ENCODE data around the gene KCNJ11.
"Not testable (repeated sequence)": the region's sequence is repeated elsewhere in the genome, so short reads cannot be mapped to it uniquely, and the experiment has no call there.

Gene KCNJ11

DNA sequence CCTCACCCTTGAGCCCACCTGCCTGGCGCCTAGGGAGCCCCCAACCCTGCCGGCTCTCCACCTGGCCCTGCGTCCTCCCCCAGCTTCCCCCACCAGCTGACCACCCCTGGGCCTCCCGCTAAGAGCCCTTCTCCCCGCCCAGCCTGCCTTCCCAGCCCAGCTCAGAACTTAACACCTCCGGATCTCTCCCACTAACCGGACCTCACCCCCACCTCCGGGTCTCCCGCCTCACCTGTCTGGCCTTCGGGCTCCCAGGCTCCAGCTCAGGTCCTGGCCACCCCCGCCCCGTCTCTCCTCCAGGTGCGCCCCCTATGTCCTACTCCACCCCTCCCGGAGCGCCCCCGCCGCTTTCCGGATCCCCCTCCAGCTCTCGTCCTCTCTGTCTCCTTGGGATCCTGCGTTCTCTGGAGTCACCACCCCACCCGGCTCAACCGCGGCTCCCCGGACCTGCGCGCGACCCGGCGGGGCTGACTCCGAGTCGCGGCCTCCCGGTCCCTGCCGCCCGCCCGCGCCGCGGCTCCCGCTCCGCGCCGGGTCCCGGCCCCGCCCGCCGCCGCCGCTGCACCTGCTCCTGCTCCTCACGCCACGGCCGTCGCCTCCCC lies at the start of gene KCNJ11:
TSS of gene KCNJ11 (minus strand) at position 51 of the 602 bp plus-strand sequence. CDS start 568 bp downstream, outside the sequence.
- H3K27me3 Mint-ChIP-seq, result no peaks in the 10 kb centered on the region
- no peaks in the 10 kb centered on the region for H3K36me3 Mint-ChIP-seq
- peaks cover 4% of the 10 kb centered on the region for H3K4me1 Mint-ChIP-seq
- H3K27ac Mint-ChIP-seq, result peak within 1 kb of the TSS; percentile 46
- H3K9me3 Mint-ChIP-seq, result no peaks in the 10 kb centered on the region
- H3K4me3 Mint-ChIP-seq, result peak within 1 kb of the TSS; percentile 81

DNA sequence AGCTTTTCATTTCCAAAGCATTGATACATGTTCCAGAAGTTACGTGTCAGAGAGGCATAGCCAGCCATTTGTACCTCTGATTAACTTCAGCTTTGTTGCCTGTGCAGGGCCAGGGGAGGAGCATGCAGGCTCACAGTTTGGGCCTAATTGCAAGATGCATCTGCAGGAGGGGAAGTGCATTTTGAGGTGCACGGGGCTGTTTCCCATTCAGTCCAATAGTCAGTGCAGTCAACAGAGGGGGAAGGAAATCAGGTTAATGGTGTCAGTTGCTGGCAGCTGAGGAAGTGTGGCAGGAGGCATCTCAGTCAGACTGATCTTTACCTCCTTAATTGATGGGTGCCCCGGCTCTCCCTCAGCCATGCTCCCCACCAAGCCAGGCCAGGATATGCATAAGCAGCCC lies 48.9 kb upstream of the KCNJ11 start:
- Mint-ChIP-seq H3K4me1 (peaks cover 13% of the 10 kb centered on the region), H3K27ac (no peak overlapping the region), H3K9me3 (no peaks in the 10 kb centered on the region), H3K27me3 (no peaks in the 10 kb centered on the region), H3K4me3 (no peak overlapping the region), H3K36me3 (no peaks in the 10 kb centered on the region)

DNA sequence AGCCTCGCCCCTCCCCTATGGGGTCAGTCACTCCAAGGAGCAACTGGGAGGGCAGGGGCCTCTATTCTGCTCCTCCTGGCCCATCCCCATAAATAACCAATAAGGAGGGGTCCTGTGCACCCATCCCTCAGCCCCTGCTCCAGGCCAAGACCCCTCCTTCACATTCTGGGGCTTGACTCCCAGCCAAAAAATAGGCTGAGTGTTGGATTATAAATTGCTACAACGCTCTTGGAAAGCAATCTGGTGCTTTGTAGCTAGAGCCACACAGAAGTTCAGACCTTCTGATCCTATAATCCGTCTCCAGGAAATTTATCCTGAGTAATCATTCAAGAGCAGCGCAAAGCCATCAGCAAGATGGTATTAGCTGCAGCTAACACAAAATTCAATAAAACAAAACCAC lies 45.6 kb upstream of the KCNJ11 start:
- no peaks in the 10 kb centered on the region for H3K9me3 Mint-ChIP-seq
- peaks cover 5% of the 10 kb centered on the region for H3K4me1 Mint-ChIP-seq
- no peaks in the 10 kb centered on the region for H3K36me3 Mint-ChIP-seq
- H3K4me3 Mint-ChIP-seq, result no peak overlapping the region
- H3K27me3 Mint-ChIP-seq, result no peaks in the 10 kb centered on the region
- no peak overlapping the region for H3K27ac Mint-ChIP-seq

DNA sequence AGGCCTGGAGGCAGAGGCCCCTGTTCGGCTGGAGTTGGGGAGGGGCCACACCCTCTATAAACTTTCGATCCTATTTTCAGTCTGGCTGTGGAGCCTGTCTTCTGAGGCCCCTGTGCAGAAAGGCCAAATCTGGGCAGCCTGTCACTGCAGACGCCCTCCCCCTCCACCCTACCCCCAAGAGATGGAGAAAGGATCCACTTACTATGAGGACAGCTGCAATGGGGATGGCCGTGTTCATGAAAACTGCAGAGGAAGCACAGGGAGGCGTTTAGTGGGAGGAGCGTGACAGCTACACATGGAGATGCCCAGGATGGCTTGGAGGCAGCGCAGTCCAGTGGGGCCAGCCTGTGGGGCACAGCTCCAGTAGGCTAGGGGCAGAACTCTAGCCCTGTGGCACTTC lies 43.5 kb upstream of the KCNJ11 start:
- H3K4me1 Mint-ChIP-seq, result no peaks in the 10 kb centered on the region
- H3K27me3 Mint-ChIP-seq, result no peaks in the 10 kb centered on the region
- H3K9me3 Mint-ChIP-seq, result no peaks in the 10 kb centered on the region
- no peak overlapping the region for H3K27ac Mint-ChIP-seq
- H3K36me3 Mint-ChIP-seq, result no peaks in the 10 kb centered on the region
- H3K4me3 Mint-ChIP-seq, result no peak overlapping the region

DNA sequence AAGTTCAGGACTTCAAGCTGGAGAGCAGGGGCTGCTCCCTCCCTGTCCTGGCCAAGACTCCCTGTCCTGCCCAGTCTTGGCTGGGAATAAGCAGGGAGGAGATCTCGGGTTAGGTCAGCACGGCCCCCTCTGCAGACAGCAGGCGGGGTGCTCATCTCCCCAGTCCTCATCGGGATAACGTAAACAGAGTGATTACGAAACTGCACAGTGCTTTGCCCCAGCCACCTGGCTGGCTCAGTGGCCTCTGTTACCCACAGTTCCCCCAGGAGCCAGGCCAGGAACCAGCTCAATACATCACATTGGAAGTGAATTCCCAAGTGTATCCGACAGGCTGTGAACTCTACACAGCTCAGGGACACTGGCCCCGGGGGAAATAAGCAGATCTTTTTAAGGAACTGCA lies 42.7 kb upstream of the KCNJ11 start:
- H3K27me3 Mint-ChIP-seq, result no peaks in the 10 kb centered on the region
- no peaks in the 10 kb centered on the region for H3K9me3 Mint-ChIP-seq
- no peaks in the 10 kb centered on the region for H3K36me3 Mint-ChIP-seq
- H3K4me1 Mint-ChIP-seq, result no peaks in the 10 kb centered on the region
- no peak overlapping the region for H3K27ac Mint-ChIP-seq
- H3K4me3 Mint-ChIP-seq, result no peak overlapping the region

DNA sequence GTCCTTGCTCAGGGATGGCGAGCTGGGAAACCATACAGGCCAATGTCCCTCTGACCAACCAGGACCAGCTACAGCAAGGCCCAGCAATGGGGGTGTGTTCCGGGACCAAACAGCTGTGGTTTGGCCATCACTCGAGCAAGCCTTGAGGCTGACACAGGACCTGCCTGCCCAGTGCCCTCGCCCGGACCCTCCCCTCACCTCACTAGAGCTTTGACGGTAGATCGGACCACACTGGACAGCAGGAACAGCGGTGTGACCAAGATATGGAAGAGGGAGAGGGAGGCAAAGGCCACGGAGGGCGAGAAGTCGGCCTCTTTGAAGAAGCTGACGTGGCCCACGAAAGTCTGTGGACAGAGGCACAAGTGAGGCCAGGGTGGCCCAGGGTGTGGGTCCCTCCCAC lies 42.2 kb upstream of the KCNJ11 start:
- Mint-ChIP-seq H3K36me3 (no peaks in the 10 kb centered on the region), H3K9me3 (no peaks in the 10 kb centered on the region), H3K27ac (no peak overlapping the region), H3K4me3 (no peak overlapping the region), H3K27me3 (no peaks in the 10 kb centered on the region), H3K4me1 (no peaks in the 10 kb centered on the region)

DNA sequence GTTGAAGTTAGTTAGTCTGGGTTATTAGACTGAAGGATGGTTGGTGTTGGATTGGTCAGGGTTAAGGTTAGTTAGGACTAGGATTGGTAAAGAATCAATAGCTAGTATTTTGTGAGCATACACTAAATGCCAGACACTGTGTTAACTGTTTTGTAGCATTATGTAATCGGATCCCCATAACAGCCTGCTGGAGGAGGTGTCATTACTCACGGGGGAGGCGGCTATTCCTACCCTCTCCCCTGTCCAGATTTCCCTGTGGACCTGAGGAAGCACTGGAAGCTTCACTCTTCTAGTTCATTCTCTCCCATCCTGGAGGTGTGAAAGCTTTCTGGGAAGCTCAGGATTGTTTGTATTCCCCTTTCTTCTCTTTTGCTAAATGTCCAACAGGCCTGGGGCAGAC lies 40.5 kb upstream of the KCNJ11 start:
- no peaks in the 10 kb centered on the region for H3K36me3 Mint-ChIP-seq
- no peaks in the 10 kb centered on the region for H3K4me1 Mint-ChIP-seq
- no peak overlapping the region for H3K27ac Mint-ChIP-seq

DNA sequence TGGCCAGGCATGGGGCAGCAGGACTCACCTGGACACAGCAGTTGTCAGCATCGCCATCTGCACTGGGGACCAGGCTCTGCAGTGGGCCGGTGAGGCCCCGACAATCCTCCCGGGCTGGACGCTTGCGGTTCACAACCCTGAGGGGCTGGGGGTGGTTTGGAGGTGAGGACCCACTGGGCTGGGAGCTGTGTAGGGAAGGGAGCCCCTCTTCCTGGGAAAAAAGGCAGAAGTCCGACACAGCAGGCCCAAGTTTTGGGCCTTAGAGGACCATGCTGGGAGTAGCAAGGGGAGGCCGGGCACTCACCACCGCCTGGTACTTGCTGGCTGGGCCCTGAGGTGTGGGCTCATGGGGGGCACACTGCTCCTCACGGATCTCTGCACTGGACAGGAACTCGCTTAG lies 39.8 kb upstream of the KCNJ11 start:
- H3K27ac Mint-ChIP-seq, result no peak overlapping the region
- H3K27me3 Mint-ChIP-seq, result no peaks in the 10 kb centered on the region
- H3K36me3 Mint-ChIP-seq, result no peaks in the 10 kb centered on the region
- H3K9me3 Mint-ChIP-seq, result no peaks in the 10 kb centered on the region
- H3K4me3 Mint-ChIP-seq, result no peak overlapping the region
- H3K4me1 Mint-ChIP-seq, result no peaks in the 10 kb centered on the region

More for the DNA sequence above, 40.5 kb upstream of the KCNJ11 start:
- H3K27me3 Mint-ChIP-seq, result no peaks in the 10 kb centered on the region
- H3K9me3 Mint-ChIP-seq, result no peaks in the 10 kb centered on the region
- H3K4me3 Mint-ChIP-seq, result no peak overlapping the region

DNA sequence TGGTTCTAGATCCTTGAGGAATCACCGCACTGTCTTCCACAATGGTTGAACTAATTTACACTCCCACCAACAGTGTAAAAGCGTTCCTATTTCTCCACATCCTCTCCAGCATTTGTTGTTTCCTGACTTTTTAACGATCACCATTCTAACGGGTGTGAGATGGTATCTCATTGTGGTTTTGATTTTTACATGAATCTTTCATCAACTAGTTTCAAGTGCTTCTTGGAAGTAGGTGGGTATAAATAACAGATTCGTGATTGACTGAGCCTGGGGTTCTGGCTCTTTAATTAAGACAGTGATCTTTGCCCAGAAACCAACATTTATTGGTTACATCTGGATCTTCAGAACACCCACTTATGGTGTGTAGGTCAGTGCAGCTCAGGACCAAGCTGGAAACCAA lies 37.8 kb upstream of the KCNJ11 start:
- not testable (repeated sequence) for H3K4me1 Mint-ChIP-seq, H3K27ac Mint-ChIP-seq, H3K36me3 Mint-ChIP-seq, H3K4me3 Mint-ChIP-seq, H3K27me3 Mint-ChIP-seq, H3K9me3 Mint-ChIP-seq

DNA sequence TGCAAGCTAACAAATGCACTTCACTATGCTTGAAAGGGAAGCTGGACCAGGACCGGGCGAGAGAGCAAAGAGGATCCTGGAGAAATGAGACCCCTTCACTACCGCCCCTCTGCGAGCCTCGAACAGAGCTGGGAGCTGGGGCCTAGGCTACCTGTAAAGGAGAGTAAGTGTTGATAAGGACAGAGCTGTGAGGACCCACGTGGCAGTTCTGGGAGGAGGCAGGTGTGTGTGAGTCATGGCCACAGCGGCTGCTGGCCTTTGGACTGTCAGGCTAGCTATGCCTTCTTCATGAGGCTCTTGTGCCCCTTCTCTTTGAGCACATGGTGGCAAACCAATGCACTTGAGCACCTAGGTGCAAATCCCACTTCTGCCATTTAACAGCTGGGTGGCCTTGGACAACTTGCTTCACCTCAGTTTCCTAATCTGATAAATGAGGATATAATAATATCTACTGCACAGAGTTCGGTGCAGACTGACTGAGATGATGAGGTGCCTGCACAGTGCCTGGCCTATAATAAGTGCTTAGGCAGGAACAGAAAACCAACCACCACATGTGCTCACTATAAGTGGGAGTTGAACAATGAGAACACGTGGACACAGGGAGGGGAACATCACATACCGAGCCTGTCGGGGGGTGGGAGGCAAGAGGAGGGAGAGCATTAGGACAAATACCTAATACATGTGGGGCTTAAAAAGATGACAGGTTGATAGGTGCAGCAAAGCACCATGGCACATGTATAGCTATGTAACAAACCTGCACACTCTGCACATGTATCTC lies 35.3 kb upstream of the KCNJ11 start:
- H3K9me3 Mint-ChIP-seq, result no peaks in the 10 kb centered on the region
- no peaks in the 10 kb centered on the region for H3K36me3 Mint-ChIP-seq
- H3K27me3 Mint-ChIP-seq, result peaks cover 10% of the 10 kb centered on the region
- no peak overlapping the region for H3K4me3 Mint-ChIP-seq
- H3K27ac Mint-ChIP-seq, result no peak overlapping the region
- H3K4me1 Mint-ChIP-seq, result no peaks in the 10 kb centered on the region

DNA sequence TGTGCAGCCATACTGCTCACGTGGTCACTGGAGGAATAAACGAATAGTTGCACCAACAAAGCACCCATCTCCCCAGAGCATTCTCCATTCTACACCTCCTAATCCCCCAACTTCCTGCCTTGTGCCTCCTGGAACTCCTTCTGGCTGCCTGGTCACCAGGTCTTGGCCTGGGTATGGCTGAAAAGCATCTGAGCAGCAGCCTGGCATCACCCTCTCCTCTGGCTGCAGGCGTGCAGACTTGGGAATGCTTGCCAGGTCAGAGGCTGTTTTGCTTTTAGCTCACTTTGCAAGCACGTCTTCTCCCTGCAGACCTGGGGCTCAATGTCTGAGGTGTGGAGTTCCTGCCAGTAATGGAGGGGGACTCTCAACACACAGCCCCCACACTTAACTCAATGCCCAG lies 33.3 kb upstream of the KCNJ11 start:
- Mint-ChIP-seq H3K36me3 (no peaks in the 10 kb centered on the region), H3K27me3 (peaks cover 15% of the 10 kb centered on the region), H3K4me1 (no peaks in the 10 kb centered on the region), H3K9me3 (no peaks in the 10 kb centered on the region), H3K4me3 (no peak overlapping the region), H3K27ac (no peak overlapping the region)

DNA sequence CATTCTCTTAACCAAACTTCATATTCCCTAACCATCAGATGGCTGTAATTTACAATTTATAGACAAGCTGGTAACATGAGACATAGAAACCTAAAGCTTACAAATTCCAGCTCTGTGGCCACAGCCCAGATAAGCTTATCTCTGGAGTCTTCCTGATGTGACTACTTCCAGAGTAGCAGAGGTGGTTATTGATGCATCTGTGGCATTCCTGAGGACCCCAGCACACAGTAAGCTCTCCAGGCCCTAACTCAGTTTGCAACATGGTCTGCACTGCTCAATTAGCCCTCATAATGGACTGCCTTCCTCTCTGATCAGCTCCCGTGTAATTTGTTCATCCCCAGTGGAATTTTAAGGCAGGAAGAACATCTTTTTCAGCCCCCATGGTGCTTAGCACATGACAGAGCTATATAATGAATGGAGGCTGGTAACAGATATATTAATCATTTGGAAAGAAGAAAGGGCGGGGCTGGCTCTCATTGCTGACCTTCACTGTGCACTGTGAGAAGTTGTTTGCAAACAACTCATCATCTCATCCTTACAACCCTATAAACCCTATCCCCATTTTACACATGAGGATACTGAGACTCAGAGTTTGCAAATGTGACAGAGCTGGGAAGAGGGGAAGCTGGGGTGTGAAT lies 30.1 kb upstream of the KCNJ11 start:
- Mint-ChIP-seq H3K9me3 (no peaks in the 10 kb centered on the region), H3K36me3 (no peaks in the 10 kb centered on the region), H3K4me3 (no peak overlapping the region), H3K27me3 (peaks cover 18% of the 10 kb centered on the region), H3K4me1 (no peaks in the 10 kb centered on the region), H3K27ac (no peak overlapping the region)

DNA sequence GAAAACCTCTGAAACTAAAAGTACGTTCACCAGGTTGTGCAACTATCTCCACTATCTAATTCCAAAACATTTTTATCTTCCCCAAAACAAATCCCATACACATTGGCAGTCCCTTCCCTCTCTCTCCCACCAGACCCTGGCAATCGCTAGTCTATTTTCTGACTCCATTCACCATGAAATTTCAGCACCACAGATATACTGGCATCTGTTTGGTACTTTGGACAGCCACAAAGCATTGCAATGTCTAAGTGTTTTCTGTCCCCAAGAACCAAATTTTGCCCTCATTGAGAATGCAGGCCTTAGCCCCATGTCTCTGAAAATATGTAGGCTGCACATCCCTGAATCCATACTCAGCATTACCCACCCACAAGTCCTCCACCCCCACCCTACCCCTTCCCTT lies 28.0 kb upstream of the KCNJ11 start:
- H3K27ac Mint-ChIP-seq, result no peak overlapping the region
- peaks cover 14% of the 10 kb centered on the region for H3K27me3 Mint-ChIP-seq
- H3K9me3 Mint-ChIP-seq, result no peaks in the 10 kb centered on the region
- no peaks in the 10 kb centered on the region for H3K36me3 Mint-ChIP-seq
- no peaks in the 10 kb centered on the region for H3K4me1 Mint-ChIP-seq
- H3K4me3 Mint-ChIP-seq, result no peak overlapping the region

DNA sequence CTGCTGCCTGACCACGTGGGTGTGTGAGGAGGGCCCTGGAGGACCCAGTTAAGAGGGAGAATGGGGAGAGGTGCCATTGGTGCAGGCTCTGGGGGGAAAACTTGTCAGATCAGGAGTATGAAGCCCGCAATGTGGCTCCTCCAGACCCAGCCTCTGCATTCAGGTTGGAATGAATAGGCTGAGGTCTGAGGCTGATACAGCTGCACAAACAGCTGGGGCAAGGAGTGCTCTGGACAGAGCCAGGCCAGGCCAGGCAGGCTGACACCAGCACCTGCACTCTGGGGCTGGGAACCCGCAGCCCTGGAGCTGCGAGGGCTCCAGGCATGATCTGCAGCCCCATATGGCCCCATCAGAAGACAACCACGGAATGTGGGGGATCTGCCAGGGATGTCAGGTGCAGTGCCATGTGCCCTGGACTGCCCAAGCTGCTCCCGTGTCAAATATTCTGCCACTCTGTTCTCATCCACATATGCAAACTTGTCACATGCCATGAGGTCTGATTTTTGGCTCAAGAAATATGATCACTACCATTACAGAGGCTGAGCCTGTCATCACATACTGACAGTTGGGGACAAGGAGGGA lies 27.2 kb upstream of the KCNJ11 start:
- no peaks in the 10 kb centered on the region for H3K4me1 Mint-ChIP-seq
- no peak overlapping the region for H3K27ac Mint-ChIP-seq
- H3K36me3 Mint-ChIP-seq, result no peaks in the 10 kb centered on the region
- no peaks in the 10 kb centered on the region for H3K9me3 Mint-ChIP-seq
- H3K4me3 Mint-ChIP-seq, result no peak overlapping the region
- peaks cover 12% of the 10 kb centered on the region for H3K27me3 Mint-ChIP-seq

DNA sequence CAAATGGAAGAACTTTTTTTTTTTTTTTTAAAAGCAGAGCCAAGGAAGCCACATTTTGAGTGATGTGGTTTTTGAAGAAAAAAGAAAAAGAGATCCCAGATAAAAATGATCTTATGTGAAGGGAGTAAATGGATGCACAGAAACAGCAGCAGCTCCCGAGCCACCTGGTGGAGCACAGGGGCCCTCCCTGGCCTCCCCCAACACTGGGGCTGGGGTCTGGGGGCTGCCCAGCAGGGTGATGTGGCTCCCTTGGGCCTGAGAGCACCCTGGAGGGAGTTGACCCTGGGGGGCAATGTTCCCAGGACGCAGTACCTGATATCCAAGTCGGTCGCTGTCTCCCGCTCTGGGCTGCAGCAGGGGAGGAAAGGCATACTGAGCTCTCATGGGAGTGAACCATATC lies 26.5 kb upstream of the KCNJ11 start:
- Mint-ChIP-seq H3K36me3 (no peaks in the 10 kb centered on the region), H3K27me3 (peaks cover 12% of the 10 kb centered on the region), H3K4me1 (no peaks in the 10 kb centered on the region), H3K27ac (no peak overlapping the region), H3K4me3 (no peak overlapping the region), H3K9me3 (no peaks in the 10 kb centered on the region)

DNA sequence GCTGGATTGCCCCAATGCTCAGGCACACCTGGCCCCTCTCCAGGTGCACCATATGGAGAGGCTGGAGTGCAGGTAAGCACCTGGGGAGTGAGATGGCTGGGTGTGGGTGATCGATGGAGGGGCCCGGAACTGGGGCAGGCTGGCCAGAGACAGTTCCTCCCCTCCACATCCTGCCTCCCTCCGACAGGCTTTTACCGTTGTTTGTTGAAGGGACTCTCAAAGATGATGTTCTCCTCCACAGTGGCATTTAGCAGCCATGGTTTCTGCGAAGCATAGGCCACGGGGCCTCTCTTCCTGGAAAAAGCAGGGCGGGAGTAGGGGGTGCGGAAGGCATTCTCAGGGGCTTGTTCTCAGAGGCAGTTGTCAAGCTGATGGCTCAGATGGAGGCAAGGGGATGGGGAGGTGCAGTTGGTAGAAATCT lies 25.9 kb upstream of the KCNJ11 start:
- Mint-ChIP-seq H3K27me3 (peaks cover 9% of the 10 kb centered on the region), H3K4me3 (no peak overlapping the region), H3K27ac (no peak overlapping the region), H3K36me3 (no peaks in the 10 kb centered on the region), H3K4me1 (no peaks in the 10 kb centered on the region), H3K9me3 (no peaks in the 10 kb centered on the region)

Data from activated naive CD4-positive, alpha-beta T cell treated with anti-CD3 and anti-CD28 coated beads, Interleukin-2, amount 50 U/mL, for 24 hours (primary cell).